ENCODE measurements around the gene INPP5J. TPM values are rescaled to one million over a fixed set of nuclear protein-coding genes. Genes with fewer than 3 reads are reported as not detected.

The INPP5J gene
- total RNA-seq, 1 experiment from 2014 or later: 0.33 TPM

- no peak for DNase-seq (ENCODE audit: low spot score)
Observed at GRCh38 chr22:31126128-31126868, 3.5 kb downstream of the INPP5J start.

DNA sequence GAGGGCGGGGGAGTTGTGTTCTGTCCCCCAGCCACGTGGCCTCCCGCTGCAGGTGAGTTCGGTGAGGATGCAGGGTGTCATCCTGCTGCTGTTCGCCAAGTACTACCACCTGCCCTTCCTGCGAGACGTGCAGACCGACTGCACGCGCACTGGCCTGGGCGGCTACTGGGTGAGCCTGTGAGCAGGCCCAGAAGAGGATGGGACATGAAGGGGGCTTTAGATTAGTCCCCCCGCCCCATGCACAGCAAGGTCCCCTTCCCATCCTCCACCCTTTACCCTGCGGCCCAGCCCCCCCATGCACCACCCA lies 4.1 kb downstream of the INPP5J start:
- no peak for DNase-seq (ENCODE audit: low spot score)

GRCh38 chr22:31127181-31127772 lies 4.5 kb downstream of the INPP5J start:
- DNase-seq (ENCODE audit: low spot score): no peak

GRCh38 chr22:31128156-31128555 lies 5.4 kb downstream of the INPP5J start:
- no peak for DNase-seq (ENCODE audit: low spot score)

DNA sequence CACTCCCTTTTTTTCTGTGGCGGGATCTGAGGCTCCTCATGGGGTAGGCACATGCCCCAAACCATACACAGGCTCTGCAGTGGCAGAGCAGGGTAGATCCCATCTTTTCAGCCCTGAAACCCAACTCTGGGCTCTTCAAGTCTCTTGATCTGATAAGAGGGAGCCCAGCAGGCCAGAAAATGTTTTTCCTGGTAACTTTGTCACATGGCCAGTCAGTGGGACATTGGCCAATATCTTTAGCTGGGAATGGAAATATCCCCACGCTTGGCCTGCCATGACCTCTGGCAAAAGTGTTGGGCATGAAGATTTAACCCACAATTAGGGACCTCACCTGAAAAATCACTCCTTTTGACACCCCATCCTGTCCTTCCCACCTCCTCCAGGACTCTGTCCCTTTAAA lies 8.1 kb downstream of the INPP5J start:
- no peak for DNase-seq (ENCODE audit: low spot score)

DNA sequence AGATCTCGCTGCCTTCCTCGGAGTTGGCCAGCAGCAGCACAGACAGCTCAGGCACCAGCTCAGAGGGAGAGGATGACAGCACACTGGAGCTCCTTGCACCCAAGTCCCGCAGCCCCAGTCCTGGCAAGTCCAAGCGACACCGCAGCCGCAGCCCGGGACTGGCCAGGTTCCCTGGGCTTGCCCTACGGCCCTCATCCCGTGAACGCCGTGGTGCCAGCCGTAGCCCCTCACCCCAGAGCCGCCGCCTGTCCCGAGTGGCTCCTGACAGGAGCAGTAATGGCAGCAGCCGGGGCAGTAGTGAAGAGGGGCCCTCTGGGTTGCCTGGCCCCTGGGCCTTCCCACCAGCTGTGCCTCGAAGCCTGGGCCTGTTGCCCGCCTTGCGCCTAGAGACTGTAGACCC lies 11.1 kb downstream of the INPP5J start:
- DNase-seq (ENCODE audit: low spot score): no peak

GRCh38 chr22:31134688-31135087 lies 11.9 kb downstream of the INPP5J start:
- DNase-seq (ENCODE audit: low spot score): no peak

- no peak for DNase-seq (ENCODE audit: low spot score)
Observed at GRCh38 chr22:31135706-31136105, 12.9 kb downstream of the INPP5J start.

DNA sequence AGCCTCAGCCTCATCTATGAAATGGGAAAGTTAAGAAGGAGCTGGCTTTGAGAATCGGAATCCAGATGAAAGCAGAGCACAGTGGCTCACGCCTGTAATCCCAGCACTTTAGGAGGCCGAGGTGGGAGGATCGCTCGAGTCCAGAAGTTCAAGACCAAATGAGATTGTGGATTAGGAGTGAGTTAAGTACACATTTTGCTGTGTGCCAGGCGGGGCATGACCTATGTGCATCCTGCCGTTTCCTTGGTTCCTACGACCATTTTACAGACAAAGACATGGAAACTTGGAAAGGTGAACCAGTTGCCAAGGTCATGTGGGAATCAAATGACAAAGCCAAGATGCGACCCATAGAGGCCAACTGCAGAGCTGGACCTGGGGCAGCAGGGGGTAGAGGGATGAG lies 13.4 kb downstream of the INPP5J start:
- DNase-seq (ENCODE audit: low spot score): no peak

GRCh38 chr22:31136711-31137110 lies 13.9 kb downstream of the INPP5J start:
- DNase-seq (ENCODE audit: low spot score): no peak

DNA sequence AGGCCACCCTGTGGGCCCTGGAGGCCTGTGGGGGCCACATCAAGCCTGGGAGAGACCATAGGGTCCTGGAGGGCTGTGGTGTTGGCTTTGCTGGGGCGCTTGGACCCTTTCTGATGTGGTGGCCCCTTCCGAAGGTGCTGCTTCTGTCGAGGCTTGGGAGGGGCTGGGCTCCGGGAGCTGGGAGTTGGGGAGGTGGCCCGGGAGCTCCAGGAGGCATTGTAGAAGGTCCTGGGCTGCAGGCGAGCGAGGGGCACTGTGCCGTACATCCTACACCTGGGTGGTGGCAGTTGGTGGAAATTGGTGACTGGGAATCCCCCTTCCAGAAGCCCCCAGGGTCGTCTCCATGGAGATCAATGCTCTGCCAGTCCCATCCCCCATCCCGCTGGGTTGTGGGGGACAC lies 15.0 kb downstream of the INPP5J start:
- DNase-seq (ENCODE audit: low spot score): no peak

GRCh38 chr22:31138126-31138525 lies 15.4 kb downstream of the INPP5J start:
- no peak for DNase-seq (ENCODE audit: low spot score)

- DNase-seq (ENCODE audit: low spot score): no peak
Observed at GRCh38 chr22:31139066-31139465, 16.3 kb downstream of the INPP5J start.

DNA sequence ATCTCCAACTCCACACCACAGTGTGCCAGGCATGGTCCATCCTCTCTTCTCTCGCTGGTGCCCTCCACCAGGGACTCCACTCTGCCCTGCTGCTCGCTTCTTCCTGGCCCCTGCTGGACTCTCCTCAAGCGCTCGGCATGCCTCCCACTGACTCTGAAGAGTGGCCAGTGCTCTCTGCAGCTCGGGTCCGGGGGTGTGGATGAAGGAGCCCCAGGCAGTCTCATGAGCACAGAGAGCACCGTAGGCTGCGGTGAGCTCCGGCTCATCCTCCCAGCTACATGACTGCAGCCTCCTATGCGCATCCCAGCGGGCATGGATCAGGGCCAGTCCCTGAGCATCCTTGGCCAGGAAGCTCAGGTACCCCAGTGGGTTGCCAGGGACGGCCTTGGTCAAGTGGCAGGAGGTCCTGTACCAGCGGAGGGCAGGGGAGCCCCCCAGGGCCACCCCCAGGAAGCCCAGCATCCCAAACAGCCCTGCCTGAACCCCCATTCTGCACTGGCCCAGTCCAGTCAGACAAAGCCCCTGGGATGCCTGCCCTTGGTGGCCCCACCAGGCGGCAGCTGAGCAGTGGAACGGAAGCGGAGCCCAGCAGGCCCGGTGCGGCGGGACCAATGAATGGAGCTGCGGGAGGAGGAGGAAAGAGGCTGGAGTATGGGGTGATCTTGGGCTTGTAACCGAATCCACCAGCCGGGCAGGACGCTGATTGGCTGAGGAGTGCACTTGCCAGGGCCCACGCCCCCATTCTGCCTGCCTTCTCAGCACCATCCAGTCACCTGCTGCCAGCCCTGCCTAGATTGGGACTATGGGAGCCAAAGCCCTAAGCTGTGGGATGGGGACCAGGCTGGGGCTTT lies 17.3 kb downstream of the INPP5J start, which contains the start of gene PLA2G3:
TSS of gene PLA2G3 (minus strand) at position 643 of the 851 bp plus-strand sequence. CDS start at position 489, 154 bp downstream.
- DNase-seq (ENCODE audit: low spot score): no peak

GRCh38 chr22:31140746-31141145 lies 18.0 kb downstream of the INPP5J start:
- DNase-seq (ENCODE audit: low spot score): no peak

DNA sequence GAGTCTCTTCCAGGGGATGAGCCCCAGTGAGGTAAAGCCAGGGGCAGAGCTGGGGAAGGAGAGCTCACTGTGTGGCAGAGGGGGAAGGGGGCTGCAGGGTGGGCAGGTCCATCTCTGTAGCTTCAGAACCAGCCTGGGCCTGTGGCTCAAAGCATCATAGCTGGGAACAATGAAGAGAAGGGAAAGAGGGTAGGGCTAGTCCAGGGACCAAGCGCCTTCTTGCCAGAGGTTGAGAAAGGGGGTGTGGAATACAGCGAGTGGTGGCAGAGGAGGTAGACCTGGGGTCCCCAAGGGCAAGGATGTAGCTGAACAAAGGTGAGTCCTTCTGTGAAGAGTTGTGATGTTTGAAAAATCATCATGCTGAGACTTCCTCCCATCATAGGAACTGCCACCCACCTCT lies 18.8 kb downstream of the INPP5J start:
- DNase-seq (ENCODE audit: low spot score): no peak

DNA sequence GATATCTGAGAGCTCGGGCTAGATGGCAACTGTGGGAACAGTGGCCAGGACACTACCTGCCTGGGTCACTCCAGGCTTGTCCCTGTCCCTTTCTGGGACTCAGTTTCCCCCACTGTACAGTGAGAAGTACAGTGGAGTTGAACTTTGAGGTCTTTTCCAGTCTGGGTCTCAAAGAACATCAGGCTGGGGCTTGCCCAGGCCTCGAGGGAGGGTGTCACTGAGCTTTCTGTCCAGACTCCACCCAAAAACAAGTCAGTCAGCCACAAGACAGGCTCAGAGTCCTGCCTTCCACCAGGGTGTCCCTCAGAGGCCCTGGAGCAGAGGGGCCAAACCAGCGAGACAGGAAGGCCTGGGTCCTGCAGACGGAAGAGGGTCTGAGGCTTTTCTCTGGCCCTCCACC lies 19.5 kb downstream of the INPP5J start:
- DNase-seq (ENCODE audit: low spot score): no peak

GRCh38 chr22:31143038-31143437 lies 20.3 kb downstream of the INPP5J start:
- DNase-seq (ENCODE audit: low spot score): no peak

DNA sequence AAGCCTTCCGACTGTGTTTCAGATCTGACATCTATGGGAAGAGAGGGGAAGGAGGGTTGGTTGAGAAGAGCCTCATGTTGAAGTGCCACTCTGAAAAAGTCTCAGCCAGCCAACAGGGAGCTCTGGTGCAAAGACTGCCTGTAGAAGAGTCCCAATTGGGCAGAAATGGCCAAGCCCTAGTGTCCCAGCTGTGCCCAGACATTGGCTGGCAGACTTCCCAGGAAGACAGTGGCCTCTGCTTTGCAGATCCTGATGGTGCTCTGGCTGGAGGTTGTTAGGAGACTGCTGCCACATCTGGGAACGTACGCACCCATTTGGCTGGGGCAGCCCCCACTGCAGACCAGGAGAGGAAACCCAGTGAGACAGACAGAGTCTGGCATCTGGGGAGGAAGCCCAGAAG lies 20.8 kb downstream of the INPP5J start:
- no peak for DNase-seq (ENCODE audit: low spot score)

DNA sequence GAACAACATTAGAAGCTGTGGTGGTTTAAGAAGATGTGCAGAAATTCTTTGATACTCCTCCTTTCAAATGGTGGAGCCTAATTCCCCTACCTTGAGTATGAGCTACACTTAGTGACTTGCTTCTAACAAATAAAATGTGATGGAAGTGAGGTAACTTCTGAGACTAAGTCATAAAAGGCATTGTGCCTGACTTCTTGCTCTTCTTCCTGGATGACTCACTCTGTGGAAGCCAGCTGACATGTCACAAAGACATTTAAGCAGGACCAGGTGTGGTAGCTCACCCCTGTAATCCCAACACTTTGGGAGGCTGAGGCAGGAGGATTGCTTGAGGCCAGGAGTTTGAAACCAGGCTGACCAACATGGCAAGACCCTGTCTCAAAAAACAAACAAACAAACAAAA lies 21.5 kb downstream of the INPP5J start:
- DNase-seq (ENCODE audit: low spot score): peak; percentile 11

DNA sequence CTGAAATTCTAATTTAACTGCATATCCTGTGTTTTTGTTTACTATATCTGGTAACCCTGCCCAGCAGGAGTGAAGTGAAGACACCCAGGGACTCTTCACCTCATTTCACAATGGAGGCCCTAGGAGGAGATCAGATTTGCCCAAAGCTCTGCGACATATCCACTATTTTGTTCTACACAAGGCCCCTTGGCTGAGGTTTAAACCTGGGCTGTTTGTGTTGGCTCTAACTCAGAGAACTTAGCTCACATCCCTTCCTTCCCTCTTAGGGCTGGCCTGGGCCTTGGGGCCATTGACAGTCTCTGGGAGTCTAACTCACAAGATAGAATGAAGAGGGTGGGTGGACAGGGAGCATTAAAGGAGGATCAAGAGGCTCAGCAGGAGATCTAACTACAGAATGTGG lies 25.7 kb downstream of the INPP5J start:
- DNase-seq (ENCODE audit: low spot score): no peak

- peak; percentile 57 for DNase-seq (ENCODE audit: low spot score)
Observed at GRCh38 chr22:31148953-31149627, 26.3 kb downstream of the INPP5J start.
